Measurements from ENCODE around the gene HOXA6. TPM values are rescaled to one million over a fixed set of nuclear protein-coding genes. Genes with fewer than 3 reads are reported as not detected.
A peak's percentile ranks its signal among the peaks of the same experiment; 100 is the strongest.

HOXA6 gene
- total and polyA plus RNA-seq, 2 donors (not counting 3 experiments of a cell fraction or from before 2014, with no cell fraction given): 10.0 to 20.7 TPM

DNA sequence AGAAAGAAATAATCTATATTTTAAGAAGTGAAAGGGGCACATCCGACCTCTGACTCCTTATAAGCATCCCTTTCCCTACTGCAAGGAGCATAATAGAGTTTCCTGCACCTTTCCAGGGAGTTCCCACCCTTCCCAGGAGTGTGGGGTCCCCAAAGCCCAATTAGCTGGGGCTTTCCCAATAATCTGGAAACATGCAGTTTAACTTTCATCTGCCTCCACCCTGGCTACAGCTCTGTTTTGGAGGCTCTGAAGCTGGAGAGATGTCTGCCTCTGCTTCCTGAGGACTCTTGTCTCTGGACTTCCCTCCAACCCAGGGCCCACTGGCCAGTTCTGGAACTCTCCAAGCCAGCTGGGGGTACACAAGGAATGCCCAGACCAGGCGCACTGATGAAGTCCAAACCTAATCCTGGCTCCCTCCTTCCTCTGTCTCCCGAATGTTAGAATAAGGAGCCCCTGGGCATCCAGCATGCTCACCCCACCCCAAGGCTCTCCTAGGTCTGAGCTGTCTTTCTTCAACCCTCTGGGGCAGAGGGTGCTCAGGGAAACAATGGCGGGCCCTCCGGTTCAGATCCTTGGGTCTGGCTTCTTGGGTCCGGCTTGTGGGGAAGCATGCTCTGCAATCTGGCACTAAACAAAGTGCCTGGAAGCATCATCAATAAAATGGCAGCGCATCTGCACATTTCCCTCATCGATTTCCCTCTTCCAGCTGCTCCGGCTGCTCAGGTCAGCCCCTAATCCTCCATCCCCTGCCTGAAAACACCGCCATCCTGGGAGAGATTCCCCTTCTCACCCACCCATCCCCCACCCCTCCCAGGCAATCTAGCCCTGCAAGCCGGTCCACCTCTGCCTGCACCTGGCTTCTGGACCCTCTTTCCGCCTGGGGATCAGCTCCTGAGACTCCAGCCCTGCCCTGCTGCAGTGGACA, 30.4 kb downstream of the HOXA6 start:
- FAIRE-seq (no peak), DNase-seq (ENCODE audit: low read depth, low spot score) (peak; percentile 60)
- no peaks in the 10 kb centered on the region for H3K27me3 ChIP-seq (ENCODE audit: control insufficient read depth in 2 of 2, insufficient read depth in 2 of 2, low read length in 2 of 2)
- dilution Hi-C loops (cut with MboI; ENCODE audit: extremely low pct_ligation_motif_present, low sequenced_read_pairs): no loop called here
- H3K27ac ChIP-seq (ENCODE audit: insufficient read depth, low read depth, low read length): peak overlapping the region; percentile 96
- BruUV-seq (replicated peaks): no TSS peak
- H3K4me3 ChIP-seq (replicated peaks in 1 of 3; ENCODE audit: insufficient read depth in 1 of 3, low read depth in 1 of 3, low read length in 3 of 3): peak overlapping the region; percentile 50 to 91 (median 91)
- POLR2A ChIA-PET: interaction anchor here (0.7 to 1.9 kb wide), 10 partner anchors 8 to 744 kb away, joined by 3 to 5 read pairs (median 3); partner anchors contain the start of gene HOXA5
- H2AFZ ChIP-seq (ENCODE audit: low read depth, low read length): no peak overlapping the region
- H3K4me1 ChIP-seq (ENCODE audit: control insufficient read depth, extremely low read depth, insufficient read depth, low read length): peaks cover 76% of the 10 kb centered on the region
- H3K9me1 ChIP-seq (replicated peaks; ENCODE audit: control insufficient read depth, extremely low read depth, insufficient read depth, low read length): no peaks in the 10 kb centered on the region
- no peaks in the 10 kb centered on the region for H4K20me1 ChIP-seq (replicated peaks; ENCODE audit: control insufficient read depth, extremely low read depth, insufficient read depth, low read length)
- no peaks in the 10 kb centered on the region for H3K9me3 ChIP-seq (replicated peaks; ENCODE audit: control insufficient read depth, insufficient read depth, low read length)
- no peak for TF ChIP-seq EZH2 (IDR thresholded peaks at IDR 0.05; ENCODE audit: borderline replicate concordance, low read depth, low read length, severe bottlenecking)
- no peak for TF ChIP-seq POLR2A (IDR thresholded peaks at IDR 0.05; ENCODE audit: low read depth, low read length)
- TF ChIP-seq, protein P1, sequence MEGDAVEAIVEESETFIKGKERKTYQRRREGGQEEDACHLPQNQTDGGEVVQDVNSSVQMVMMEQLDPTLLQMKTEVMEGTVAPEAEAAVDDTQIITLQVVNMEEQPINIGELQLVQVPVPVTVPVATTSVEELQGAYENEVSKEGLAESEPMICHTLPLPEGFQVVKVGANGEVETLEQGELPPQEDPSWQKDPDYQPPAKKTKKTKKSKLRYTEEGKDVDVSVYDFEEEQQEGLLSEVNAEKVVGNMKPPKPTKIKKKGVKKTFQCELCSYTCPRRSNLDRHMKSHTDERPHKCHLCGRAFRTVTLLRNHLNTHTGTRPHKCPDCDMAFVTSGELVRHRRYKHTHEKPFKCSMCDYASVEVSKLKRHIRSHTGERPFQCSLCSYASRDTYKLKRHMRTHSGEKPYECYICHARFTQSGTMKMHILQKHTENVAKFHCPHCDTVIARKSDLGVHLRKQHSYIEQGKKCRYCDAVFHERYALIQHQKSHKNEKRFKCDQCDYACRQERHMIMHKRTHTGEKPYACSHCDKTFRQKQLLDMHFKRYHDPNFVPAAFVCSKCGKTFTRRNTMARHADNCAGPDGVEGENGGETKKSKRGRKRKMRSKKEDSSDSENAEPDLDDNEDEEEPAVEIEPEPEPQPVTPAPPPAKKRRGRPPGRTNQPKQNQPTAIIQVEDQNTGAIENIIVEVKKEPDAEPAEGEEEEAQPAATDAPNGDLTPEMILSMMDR (IDR thresholded peaks at IDR 0.05; ENCODE audit: extremely low read depth in 1 of 2, insufficient read depth in 1 of 2, low read depth in 1 of 2, low read length in 2 of 2): no peak
- no peak for TF ChIP-seq GATA2 (IDR thresholded peaks at IDR 0.05; ENCODE audit: insufficient read depth, insufficient read length, low read depth, low read length)
- TF ChIP-seq FOS (IDR thresholded peaks at IDR 0.05; ENCODE audit: borderline replicate concordance, insufficient read depth, low read length): no peak
- TF ChIP-seq POLR2AphosphoS5 (IDR thresholded peaks at IDR 0.05; ENCODE audit: insufficient read depth, low read depth, low read length): no peak
- TF ChIP-seq MYC (IDR thresholded peaks at IDR 0.05; ENCODE audit: low read depth, low read length): no peak
- TF ChIP-seq, protein P2, sequence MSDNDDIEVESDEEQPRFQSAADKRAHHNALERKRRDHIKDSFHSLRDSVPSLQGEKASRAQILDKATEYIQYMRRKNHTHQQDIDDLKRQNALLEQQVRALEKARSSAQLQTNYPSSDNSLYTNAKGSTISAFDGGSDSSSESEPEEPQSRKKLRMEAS (IDR thresholded peaks at IDR 0.05; ENCODE audit: insufficient read depth, insufficient read length): no peak
- no peak for TF ChIP-seq JUN (IDR thresholded peaks at IDR 0.05; ENCODE audit: borderline replicate concordance, insufficient read depth, insufficient read length, low read depth)
- no peaks in the 10 kb centered on the region for H3K36me3 ChIP-seq (ENCODE audit: control insufficient read depth in 2 of 2, extremely low read depth in 1 of 2, insufficient read depth in 2 of 2, low read length in 2 of 2)
- H3K4me2 ChIP-seq (ENCODE audit: insufficient read depth, low read length): peak overlapping the region; percentile 97
- peaks cover 90% of the 10 kb centered on the region for H3K79me2 ChIP-seq (ENCODE audit: control insufficient read depth, insufficient read depth, low read length)
- peak overlapping the region; percentile 97 for H3K9ac ChIP-seq (replicated peaks; ENCODE audit: extremely low read depth, insufficient read depth, low read length)
- intact Hi-C loops (cut with micrococcal nuclease): loop anchor here (10.0 kb wide), 1 partner anchor 962 kb away; the partner anchor contains the start of gene NFE2L3
- CTCF ChIA-PET: interaction anchor here (0.9 to 9.1 kb wide), 12 partner anchors 9 to 434 kb away, joined by 3 to 70 read pairs (median 5); partner anchors contain the start of genes HOXA1 and HOXA5

Measured in endothelial cell of umbilical vein (primary cell).